Right ventricle myocardium superior (tissue), 1 donor: ENCODE data around the gene C17orf58. TPM values are rescaled to one million over a fixed set of nuclear protein-coding genes. Genes with fewer than 3 reads are reported as not detected.
"Not testable (repeated sequence)": the region's sequence is repeated elsewhere in the genome, so short reads cannot be mapped to it uniquely, and the experiment has no call there.

Experiments used
- ATAC-seq: fragments of 200-7000 bp; cut with Tn5 transposase; one replicate; pipeline ENCODE4 v1.9.1; 2020; ENCODE audit warnings: mild to moderate bottlenecking; ENCODE audit not compliant: poor library complexity
- DNase-seq: peaks from one replicate; pipeline ENCODE4 v3.0.0-alpha.2; 2020
- intact Hi-C: fragments of 100-400 bp; cut with DNase I; formaldehyde crosslinking; loops from one replicate; pipeline ENCODE4 v1.11.2; 2022
- long read RNA-seq: library from polyadenylated mRNA; unstranded; transcript quantifications from one replicate; pipeline ENCODE4 v2.0.0, GENCODE V29; 2021
- total RNA-seq: library from RNA; stranded (reverse); fragmentation: NEBNext Ultra II Directional; extraction: Animal tissue kit (Norgen Biotek cat#: 25700); gene quantifications from one replicate; pipeline ENCODE4 v1.2.1, GENCODE V29; 2021
- donor health status: DM: no; HTN: yes; CAD: no; lungs with severe emphysema.

Gene C17orf58
- total RNA-seq: 7.9 TPM
- long read RNA-seq, transcript C17orf58-204 (4 exons, 2,065 nt): major isoform, 16 of 37 reads
- long read RNA-seq, partial matches to known transcripts: 7 of 37 reads
- long read RNA-seq, other reads (novel, unspliced or antisense): 6 of 37 reads

DNA sequence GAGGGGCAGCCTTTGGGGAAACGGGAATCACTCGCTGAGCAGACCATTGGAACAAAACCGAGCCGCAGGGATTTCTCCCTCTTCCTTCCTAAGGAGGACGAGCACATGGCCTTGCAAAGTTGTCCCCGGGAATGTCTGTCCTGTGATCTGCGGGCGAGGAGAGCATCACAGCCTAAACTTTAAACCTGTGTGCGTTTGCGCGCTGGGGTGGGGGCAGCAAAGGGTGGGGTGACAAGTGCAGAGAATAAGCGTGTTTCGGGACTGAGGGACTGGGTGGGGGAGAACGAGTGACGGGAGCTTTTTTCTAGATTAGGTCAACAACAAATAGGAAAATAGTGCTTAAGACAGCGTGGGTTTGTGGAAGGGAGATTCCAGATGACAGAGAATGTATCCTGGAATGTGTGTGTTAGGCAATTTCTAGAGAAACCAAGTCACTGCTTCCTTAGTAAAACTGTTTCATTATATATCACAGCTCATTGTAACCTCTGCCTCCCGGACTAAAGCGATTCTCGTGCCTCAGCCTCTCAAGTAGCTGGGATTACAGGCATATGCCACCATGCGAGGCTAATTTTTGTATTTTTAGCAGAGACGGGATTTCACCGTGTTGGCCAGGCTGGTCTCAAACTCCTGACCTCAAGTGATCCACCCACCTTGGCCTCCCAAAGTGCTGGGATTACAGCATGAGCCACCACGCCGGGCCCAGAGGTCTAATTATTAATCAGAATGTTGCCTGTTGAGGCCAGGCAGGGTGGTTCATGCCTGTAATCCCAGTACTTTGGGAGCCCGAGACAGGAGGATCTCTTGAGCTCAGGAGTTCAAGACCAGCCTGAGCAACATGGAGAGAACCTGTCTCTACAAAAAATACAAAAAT, at the start of gene C17orf58:
Gene C17orf58, minus strand, starts transcription at position 169 of the 871 bp plus-strand sequence. CDS start 271 bp downstream, outside the sequence.
- intact Hi-C loops, DNase-seq: not testable (repeated sequence)
- ATAC-seq: peak; percentile 1

DNA sequence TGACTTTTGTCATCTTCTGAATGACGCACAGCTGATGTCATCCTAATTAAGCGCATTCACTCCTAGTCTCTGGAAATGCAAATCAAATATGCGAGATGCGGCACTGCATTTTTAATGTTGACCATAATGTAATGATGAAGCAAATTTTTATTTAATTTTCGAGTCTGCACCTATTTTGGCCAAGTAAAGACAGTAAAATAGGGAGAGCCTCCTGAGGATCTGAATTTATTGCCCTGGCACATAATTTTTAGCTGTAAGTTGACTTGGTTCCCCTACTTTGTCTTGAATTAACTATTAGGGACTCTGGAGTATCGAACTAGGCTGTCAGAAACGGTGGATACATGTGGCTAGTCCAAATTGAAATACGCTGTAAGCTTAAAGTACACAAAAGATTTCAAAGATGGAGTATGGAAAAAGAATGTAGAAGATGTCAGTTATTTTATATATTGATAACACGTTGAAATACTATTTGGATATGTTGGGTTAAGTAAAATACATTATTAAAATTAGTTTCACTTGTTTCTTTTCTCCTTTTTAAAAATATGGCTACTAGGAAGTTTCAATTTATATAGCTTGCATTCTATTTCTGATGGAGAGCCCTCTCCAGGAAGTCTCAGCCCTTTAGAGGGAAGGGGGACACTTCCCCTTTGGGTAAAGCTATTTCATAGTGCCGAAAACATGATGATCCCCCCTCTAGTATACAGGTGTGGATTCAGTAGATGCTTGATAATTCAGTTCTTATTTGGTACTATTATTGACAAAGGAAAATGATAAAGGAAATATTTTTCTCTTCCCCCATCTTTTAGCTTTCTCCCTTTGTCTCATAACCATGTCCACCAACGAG, 40.3 kb upstream of the C17orf58 start:
- no peak for ATAC-seq
- intact Hi-C loops: no loop called here
- DNase-seq: no peak

DNA sequence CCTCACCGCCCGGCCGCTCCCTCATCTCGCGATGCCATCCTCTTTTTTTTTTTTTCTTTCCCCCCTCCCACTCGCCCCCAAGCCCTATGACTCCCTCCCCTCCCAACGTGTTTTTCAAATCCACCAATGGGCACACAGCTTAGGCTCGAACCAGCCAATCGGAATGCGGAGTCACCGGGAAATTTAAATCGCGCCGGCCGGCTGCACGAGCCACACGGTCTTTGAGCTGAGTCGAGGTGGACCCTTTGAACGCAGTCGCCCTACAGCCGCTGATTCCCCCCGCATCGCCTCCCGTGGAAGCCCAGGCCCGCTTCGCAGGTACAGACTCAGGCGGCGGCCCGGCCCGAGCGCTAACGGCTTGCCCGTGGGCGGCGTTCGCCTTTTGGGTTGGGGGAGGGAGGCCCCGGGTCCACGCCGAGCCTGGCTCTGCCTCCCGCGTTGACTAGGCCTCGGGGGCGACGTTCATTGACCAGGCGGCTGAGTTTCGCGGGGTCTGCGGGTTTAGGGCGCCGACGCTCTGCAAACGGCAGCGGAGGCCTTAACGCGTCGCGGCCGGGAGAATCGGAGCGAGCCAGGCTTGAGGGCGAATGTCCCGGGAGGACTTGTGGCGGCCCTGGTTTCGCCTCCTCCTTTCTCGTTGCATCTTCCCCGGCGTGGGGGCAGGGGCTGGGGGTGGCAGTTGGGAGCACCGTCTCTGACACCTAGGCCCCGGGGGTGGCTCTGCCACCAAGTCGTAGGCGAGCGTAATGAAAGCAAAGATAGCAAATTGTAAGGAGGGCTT, 39.4 kb upstream of the C17orf58 start, which contains the start of gene KPNA2:
Gene KPNA2, plus strand, starts transcription at position 213 of the 781 bp plus-strand sequence. CDS start 1,398 bp downstream, outside the sequence.
- peak; percentile 95 for DNase-seq

DNA sequence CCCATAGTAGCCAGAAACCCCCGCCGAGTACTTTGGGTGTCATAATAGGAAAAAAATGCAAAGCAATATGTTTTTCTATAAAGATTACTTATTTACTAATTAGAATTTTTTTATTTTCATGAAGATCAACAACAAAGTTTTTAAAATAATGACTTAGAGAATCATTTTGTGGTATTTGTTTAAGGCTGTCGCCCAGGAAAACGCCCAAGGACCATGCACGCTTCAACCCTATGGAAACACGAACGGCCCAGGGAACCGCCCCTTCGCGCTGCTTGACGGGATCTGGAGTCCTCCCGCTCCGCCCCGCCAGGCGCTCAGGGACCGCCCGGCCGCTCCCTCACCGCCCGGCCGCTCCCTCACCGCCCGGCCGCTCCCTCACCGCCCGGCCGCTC, 38.9 kb upstream of the C17orf58 start:
- ATAC-seq (peak; percentile 94), DNase-seq (peak; percentile 97)
- intact Hi-C loops: no loop called here

More for the DNA sequence above, 39.4 kb upstream of the C17orf58 start, which contains the start of gene KPNA2:
- ATAC-seq: peak; percentile 96
- intact Hi-C loops: no loop called here

DNA sequence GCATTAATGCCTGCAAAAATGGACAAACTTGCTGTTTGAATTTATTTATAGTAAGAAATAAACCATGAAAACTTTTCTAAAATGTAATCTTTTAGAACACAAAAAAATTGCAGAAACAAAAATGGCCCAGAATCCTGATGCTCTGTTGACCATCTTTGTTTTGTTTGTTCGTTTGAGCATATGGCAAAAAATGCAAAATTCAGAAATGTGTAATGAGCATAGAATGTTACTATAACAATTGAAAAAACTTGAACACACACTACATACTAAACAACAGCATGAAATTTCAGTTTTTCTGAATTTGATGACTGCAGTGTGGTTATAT, 38.1 kb upstream of the C17orf58 start:
- intact Hi-C loops: no loop called here
- no peak for ATAC-seq
- no peak for DNase-seq

DNA sequence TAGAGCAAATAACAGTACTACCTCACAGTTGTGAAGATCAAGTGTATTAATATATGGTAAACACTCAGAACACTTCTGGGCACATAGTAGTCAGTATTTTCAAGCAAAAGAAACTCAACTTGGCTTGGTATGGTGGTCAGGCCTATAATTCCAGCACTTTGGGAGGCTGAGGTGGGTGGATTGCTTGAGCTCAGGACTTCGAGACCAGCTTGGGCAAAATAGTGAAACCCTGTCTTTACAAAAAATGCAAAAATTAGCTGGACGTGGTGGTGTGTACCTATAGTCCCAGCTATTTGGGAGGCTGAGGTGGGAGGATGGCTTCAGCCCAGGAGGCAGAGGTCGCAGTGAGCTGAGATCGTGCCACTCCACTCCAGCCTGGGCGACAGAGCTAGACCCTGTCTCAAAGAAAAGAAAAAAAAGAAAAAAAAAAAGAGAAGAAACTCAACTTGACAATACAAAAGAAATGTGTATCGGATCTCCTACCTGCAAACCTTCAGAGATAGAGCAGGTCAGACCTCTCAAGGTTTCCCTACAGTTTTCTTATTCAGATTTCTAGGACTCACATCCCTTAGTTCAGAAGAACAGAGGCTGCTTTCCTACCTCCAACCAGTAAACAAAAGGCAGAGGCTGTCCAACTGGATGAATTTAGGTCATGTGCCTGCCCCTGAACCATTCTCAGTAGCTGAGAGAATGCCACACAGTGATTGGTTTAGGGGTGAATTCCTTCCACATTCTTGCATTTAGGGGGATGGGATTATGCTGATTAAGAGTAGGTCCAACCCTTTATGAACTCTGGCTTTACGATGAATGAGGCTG, 37.6 kb upstream of the C17orf58 start:
- intact Hi-C loops: no loop called here
- DNase-seq (no peak), ATAC-seq (peak; percentile 43)

DNA sequence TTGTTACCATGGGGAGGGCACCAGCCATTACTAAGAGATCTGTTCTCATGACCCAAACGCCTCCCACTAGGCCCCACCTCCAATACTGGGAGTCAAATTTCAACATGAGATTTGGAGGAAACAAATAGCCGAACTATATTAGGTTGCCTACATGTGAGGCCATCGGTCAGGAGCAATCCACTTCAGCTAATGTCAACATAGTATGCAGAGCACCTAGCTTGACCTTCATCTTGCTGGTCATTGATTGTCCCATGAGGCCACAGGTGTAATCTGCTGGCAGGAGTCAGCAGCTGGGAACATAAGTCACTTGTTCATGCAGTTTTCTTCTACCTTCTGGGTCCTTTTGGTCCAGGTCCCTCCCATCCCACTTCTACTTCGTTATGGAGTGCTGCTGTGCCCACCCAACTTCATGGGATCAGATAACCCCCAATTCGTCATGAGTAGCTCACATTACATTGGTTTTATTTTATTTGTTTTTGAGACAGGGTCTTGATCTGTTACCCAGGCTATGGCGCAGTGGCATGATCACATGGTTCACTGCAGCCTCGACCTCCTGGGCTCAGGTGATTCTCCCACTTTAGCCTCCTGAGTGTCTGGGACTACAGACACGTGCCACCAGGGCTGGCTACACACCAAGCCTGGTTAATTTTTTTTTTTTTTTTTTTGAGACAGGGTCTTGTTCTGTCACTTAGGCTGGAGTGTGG, 33.4 kb upstream of the C17orf58 start:
- intact Hi-C loops: no loop called here

DNA sequence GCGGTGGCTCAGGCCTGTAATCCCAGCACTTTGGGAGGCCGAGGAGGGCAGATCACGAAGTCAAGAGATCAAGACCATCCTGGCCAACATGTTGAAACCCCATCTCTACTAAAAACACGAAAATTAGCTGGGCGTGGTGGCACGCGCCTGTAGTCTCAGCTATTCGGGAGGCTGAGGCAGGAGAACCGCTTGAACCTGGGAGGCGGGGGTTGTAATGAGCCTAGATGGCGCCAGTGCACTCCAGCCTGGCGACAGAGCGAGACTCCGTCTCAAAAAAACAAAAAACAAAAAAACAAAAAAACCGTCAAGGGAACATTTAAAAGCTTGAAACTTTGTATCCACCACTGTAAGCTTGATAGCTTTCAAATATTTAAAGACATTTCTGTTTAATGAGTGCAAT, 26.3 kb upstream of the C17orf58 start:
- ATAC-seq, intact Hi-C loops, DNase-seq: not testable (repeated sequence)

More for the DNA sequence above, 33.4 kb upstream of the C17orf58 start:
- DNase-seq (no peak), ATAC-seq (no peak)

DNA sequence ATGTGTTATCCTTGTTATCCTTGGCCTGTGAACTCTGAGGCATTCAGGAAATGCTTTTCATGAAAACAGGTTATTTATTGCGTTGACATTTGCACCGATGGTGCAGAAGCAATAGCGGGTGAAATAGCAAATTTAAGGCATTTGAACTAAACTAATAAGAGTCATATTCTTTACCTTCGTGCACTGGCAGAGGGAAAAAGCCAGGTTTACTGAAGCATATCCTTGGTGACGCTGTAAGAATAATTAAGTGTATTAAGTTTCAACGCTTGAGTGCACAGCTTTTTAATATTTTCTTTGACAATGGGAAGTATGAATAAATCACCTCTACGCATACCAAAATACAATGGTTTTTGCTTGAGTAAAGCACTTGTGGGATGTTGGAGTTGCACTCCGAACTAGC, 25.7 kb upstream of the C17orf58 start:
- intact Hi-C loops: no loop called here
- no peak for ATAC-seq

DNA sequence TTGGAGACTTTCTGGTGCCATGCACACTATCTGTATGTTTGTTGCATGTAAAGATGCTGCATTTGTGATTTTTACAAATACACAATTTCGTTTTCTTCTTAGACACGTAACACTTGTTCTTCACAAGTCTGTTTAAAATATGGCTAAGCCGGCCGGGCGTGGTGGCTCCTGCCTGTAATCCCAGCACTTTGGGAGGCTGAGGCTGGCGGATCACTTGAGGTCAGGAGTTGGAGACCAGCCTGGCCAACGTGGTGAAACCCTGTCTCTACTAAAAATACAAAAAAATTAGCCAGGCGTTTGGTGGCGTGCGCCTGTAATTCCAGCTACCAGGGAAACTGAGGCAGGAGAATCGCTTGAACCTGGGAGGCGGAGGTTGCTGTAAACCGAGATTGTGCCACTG, 24.5 kb upstream of the C17orf58 start:
- intact Hi-C loops, ATAC-seq, DNase-seq: not testable (repeated sequence)

More for the DNA sequence above, 25.7 kb upstream of the C17orf58 start:
- DNase-seq: no peak

DNA sequence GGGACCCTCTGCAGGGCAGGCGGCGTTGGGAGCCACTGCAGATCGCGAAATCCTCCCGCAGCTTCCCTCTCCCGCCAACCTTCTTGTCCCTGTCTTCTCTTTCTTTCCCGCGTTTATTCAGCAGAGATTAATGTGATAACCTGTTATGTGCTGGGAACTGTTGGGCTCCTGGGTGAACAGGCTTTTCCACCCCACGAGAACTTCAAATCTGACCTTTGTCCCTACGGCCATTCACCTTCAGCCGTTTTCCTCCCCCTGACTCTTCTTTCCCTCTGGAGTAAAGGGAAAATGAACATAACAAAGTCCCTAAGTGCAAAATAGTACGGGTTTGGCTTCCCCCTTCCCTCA, 24.1 kb upstream of the C17orf58 start:
- intact Hi-C loops: no loop called here
- no peak for DNase-seq
- ATAC-seq: peak; percentile 19

DNA sequence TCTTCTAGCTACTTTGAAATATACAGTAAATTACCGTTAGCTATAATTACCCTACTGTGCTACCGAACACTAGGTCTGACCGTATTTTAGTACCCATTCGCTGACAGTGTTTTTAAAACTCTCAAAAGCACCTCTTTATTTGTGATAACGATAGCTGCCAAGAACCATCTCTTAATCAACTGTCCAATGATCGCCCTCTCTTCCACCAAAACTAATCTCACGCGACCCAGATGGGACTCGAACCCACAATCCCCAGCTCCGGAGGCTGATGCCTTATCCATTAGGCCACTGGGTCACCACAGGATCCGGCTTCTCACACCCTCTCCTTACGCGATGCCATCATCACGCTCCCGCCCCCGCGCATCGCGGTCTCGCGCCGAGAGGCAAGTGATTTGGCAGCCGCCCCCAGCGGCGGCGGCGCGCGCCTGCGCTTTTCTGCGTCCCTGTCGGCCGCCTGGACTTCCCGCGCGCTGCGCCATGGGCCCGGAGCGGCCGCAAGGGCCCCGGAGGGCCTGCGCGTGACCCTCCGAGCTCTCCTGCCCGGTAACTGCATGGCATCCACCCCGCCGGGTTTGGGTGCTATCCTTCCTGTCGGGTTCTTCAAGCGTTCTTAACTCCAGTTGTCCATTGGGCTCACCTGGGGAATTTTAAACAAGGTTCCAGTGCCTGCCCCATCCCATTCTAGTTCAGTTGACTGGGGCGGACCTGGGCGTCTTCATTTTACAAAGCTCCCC, 23.6 kb upstream of the C17orf58 start:
- DNase-seq (peak; percentile 97), ATAC-seq (peak; percentile 98)
- intact Hi-C loops: no loop called here

DNA sequence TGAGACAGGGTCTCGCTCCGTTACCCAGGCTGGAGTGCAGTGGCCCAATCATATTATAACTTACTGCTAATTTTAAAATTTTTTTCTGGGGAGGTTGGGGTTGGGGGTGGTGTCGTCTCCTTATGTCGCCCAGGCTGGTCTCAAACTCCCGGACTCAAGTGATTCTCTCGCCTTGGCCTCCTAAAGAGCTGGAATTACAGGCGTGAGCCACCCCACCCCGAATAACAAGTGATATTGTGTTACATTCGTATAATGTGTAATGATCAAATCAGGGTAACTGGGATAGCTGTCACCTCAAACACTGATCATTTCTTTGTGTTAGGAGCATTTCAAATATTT, 23.0 kb upstream of the C17orf58 start:
- no peak for DNase-seq
- intact Hi-C loops: no loop called here
- ATAC-seq: no peak

DNA sequence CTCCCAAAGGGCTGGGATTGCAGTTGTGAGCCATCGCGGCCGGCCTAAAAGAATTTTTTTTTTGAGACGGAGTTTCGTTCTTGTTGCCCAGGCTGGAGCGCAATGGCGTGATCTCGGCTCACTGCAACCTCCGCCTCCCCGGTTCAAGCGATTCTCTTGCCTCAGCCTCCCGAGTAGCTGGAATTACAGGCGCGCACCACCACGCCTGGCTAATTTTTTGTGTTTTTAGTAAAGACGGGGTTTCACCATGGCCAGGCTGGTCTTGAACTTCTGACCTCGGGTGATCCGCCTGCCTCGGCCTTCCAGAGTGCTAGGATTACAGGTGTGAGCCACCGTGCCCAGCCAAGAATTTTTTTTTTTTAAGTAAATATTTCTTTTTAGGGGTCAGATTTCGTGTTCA, 22.2 kb upstream of the C17orf58 start:
- DNase-seq, ATAC-seq, intact Hi-C loops: not testable (repeated sequence)

DNA sequence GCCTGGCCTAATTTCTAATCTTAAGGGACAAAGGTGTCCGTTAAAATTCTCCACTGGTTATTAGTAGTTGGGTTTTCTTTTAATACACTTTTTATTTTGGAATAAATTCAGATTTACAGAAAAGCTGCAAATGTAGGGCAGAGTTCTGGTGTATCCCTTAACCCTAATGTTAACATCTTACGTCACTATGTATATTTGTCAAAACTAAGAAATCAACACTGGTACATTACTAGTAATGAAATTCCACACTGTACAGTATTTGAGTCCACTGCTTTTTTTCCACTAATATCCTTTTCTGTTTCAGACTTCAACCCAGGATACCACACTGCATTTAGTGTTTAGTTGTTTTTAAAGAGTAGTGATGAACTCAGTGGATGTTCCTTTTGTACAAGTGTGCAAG, 20.6 kb upstream of the C17orf58 start:
- intact Hi-C loops: no loop called here
- DNase-seq (no peak), ATAC-seq (no peak)

DNA sequence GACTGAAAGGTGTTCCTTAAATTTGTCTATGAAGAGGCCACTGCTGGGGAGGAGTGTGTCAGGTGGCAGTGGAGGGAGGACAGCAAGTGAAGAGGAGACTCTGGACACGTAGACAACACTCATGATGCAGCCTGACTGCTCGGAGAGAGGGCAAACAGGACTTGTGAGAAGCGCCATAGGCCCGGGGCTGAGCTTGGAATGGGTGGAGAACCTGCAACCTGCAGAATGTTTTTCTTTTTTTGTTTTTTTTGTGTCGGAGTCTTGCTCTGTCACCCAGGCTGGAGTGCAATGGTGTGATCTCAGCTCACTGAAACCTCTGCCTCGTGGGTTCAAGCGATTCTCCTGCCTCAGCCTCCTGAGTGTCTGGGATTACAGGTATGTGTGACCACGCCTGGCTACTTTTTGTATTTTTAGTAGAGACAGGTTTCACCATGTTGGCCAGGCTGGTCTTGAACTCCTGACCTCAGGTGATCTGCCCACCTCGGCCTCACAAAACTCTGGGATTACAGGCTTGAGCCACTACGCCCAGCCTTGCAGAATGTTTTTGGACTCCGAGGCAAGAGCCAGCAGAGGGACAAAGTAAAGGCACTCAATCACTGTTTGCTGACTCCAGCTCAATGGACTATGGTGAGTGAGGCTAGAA, 18.9 kb upstream of the C17orf58 start:
- no peak for DNase-seq
- intact Hi-C loops: no loop called here
- no peak for ATAC-seq
